ENCODE data around the gene PPM1J.
A peak's percentile ranks its signal among the peaks of the same experiment; 100 is the strongest.

PPM1J gene

DNA sequence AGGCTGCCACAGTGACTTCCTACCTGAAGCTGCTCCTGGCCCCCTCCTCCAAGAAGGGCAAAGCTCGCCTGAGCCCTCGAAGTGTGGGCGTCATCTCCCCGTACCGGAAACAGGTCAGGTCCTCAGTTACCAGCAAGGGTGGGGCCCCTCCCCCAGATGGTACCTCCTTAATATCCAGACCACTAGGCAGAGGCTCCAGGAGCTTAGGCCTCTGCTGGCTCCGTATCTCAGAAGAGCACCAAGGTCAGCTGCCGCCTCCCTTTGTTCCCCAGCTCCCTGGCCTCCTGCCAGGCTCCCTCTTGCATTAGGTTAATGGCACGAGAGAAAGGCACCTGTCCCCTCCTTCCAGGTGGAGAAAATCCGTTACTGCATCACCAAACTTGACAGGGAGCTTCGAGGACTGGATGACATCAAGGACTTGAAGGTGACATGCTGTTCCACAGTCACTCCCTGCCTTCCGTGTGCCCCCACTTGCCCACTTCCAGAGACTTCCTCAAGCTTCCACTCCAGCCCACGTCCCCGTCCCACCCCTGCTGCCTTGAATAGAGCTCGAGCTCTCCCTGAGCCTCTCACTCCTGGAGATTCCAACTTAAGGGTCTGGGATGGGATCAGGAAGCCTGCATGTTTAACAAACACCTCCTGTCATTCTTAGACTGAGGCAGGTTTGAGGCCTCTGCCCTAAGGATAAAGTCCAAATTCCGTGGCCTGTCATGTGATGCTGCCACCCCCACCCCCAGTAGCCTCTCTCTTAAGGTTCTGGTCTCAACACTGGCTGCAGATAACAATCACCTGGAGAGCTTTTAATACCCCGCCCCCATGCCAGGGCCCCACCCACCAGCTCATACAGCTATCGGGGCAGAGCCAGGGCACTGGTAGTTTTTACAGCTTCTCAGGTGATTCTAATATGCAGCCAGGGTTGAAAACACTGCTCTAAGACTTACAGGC is 16.5 kb downstream of the PPM1J start:
- H3K9me3 Mint-ChIP-seq, result no peaks in the 10 kb centered on the region
- peaks cover 29% of the 10 kb centered on the region for H3K36me3 Mint-ChIP-seq (ENCODE audit: insufficient read depth)
- ATAC-seq (replicated peaks; ENCODE audit: extremely low read depth, poor library complexity, severe bottlenecking), result no peak
- H3K4me3 Mint-ChIP-seq, result no peak overlapping the region
- H3K4me1 Mint-ChIP-seq, result peaks cover 36% of the 10 kb centered on the region
- DNase-seq (ENCODE audit: low spot score in 2 of 2), result no peak
- H3K27ac Mint-ChIP-seq (ENCODE audit: low read depth), result no peak overlapping the region
- H3K27me3 Mint-ChIP-seq, result no peaks in the 10 kb centered on the region

GRCh38 chr1:112697781-112698201 is 17.3 kb downstream of the PPM1J start:
- ATAC-seq (replicated peaks; ENCODE audit: extremely low read depth, poor library complexity, severe bottlenecking), result no peak
- no peaks in the 10 kb centered on the region for H3K9me3 Mint-ChIP-seq
- H3K27ac Mint-ChIP-seq (ENCODE audit: low read depth), result no peak overlapping the region
- H3K36me3 Mint-ChIP-seq (ENCODE audit: insufficient read depth), result peaks cover 32% of the 10 kb centered on the region
- no peaks in the 10 kb centered on the region for H3K27me3 Mint-ChIP-seq
- H3K4me1 Mint-ChIP-seq, result peaks cover 29% of the 10 kb centered on the region
- no peak overlapping the region for H3K4me3 Mint-ChIP-seq
- no peak for DNase-seq (ENCODE audit: low spot score in 2 of 2)

GRCh38 chr1:112696578-112697314 is 18.4 kb downstream of the PPM1J start:
- ATAC-seq (replicated peaks; ENCODE audit: extremely low read depth, poor library complexity, severe bottlenecking), result no peak
- Mint-ChIP-seq H3K27ac (ENCODE audit: low read depth) (no peak overlapping the region), H3K4me1 (peaks cover 18% of the 10 kb centered on the region), H3K4me3 (no peak overlapping the region), H3K36me3 (ENCODE audit: insufficient read depth) (peaks cover 30% of the 10 kb centered on the region), H3K9me3 (no peaks in the 10 kb centered on the region), H3K27me3 (no peaks in the 10 kb centered on the region)
- DNase-seq (ENCODE audit: low spot score in 2 of 2), result no peak

DNA sequence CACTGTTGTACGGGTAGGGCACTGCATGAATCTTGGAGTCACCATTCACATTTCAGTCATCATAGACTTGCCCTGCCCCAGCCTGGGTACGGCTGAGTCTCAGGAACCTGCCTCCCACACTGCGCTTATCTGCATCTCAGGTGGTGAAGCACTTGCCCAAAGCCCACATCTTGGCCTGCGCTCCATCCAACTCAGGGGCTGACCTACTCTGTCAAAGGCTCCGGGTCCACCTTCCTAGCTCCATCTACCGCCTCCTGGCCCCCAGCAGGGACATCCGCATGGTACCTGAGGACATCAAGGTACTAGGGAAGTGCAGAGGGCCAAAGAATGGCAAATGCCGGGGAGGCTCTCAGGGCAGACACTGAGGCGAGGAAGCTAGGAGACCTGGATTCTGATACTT is 19.9 kb downstream of the PPM1J start:
- DNase-seq (ENCODE audit: low spot score in 2 of 2) (no peak), ATAC-seq (replicated peaks; ENCODE audit: extremely low read depth, poor library complexity, severe bottlenecking) (no peak)
- H3K36me3 Mint-ChIP-seq (ENCODE audit: insufficient read depth), result peaks cover 37% of the 10 kb centered on the region
- no peak overlapping the region for H3K4me3 Mint-ChIP-seq
- H3K27ac Mint-ChIP-seq (ENCODE audit: low read depth), result no peak overlapping the region
- H3K9me3 Mint-ChIP-seq, result no peaks in the 10 kb centered on the region
- H3K27me3 Mint-ChIP-seq, result no peaks in the 10 kb centered on the region
- H3K4me1 Mint-ChIP-seq, result peaks cover 7% of the 10 kb centered on the region

DNA sequence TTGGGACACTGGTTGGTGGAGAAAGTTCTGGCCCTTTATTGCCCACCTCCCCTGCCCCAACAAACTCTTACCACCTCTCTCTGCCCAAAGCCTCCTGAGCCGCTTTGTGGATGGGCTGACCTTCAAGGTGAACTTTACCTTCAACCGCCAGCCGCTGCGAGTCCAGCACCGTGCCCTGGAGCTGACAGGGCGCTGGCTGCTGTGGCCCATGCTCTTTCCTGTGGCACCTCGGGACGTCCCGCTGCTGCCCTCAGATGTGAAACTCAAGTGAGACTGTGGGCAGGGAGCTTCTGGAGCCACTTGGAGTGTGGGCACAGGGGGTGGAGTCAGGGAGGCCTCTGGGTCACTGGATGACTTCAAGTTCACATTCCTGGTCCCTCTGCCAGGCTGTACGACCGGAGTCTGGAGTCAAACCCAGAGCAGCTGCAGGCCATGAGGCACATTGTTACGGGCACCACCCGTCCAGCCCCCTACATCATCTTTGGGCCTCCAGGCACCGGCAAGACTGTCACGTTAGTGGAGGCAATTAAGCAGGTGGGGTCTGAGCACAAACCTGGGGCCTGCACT is 20.7 kb downstream of the PPM1J start:
- Mint-ChIP-seq H3K27ac (ENCODE audit: low read depth) (no peak overlapping the region), H3K27me3 (no peaks in the 10 kb centered on the region), H3K4me3 (no peak overlapping the region), H3K36me3 (ENCODE audit: insufficient read depth) (peaks cover 35% of the 10 kb centered on the region), H3K4me1 (no peaks in the 10 kb centered on the region), H3K9me3 (no peaks in the 10 kb centered on the region)
- ATAC-seq (replicated peaks; ENCODE audit: extremely low read depth, poor library complexity, severe bottlenecking), result no peak
- no peak for DNase-seq (ENCODE audit: low spot score in 2 of 2)

GRCh38 chr1:112693821-112694220 is 21.3 kb downstream of the PPM1J start:
- no peak overlapping the region for H3K4me3 Mint-ChIP-seq
- DNase-seq (ENCODE audit: low spot score in 2 of 2) (no peak), ATAC-seq (replicated peaks; ENCODE audit: extremely low read depth, poor library complexity, severe bottlenecking) (no peak)
- H3K4me1 Mint-ChIP-seq, result no peaks in the 10 kb centered on the region
- H3K27me3 Mint-ChIP-seq, result no peaks in the 10 kb centered on the region
- H3K27ac Mint-ChIP-seq (ENCODE audit: low read depth), result no peak overlapping the region
- H3K9me3 Mint-ChIP-seq, result no peaks in the 10 kb centered on the region
- peaks cover 36% of the 10 kb centered on the region for H3K36me3 Mint-ChIP-seq (ENCODE audit: insufficient read depth)

GRCh38 chr1:112692681-112693080 is 22.5 kb downstream of the PPM1J start:
- peaks cover 9% of the 10 kb centered on the region for H3K4me1 Mint-ChIP-seq
- H3K27me3 Mint-ChIP-seq, result no peaks in the 10 kb centered on the region
- H3K27ac Mint-ChIP-seq (ENCODE audit: low read depth), result no peak overlapping the region
- no peak for DNase-seq (ENCODE audit: low spot score in 2 of 2)
- no peak overlapping the region for H3K4me3 Mint-ChIP-seq
- H3K9me3 Mint-ChIP-seq, result no peaks in the 10 kb centered on the region
- H3K36me3 Mint-ChIP-seq (ENCODE audit: insufficient read depth), result peaks cover 38% of the 10 kb centered on the region
- no peak for ATAC-seq (replicated peaks; ENCODE audit: extremely low read depth, poor library complexity, severe bottlenecking)

- Mint-ChIP-seq H3K4me1 (peaks cover 24% of the 10 kb centered on the region), H3K4me3 (no peak overlapping the region), H3K27ac (ENCODE audit: low read depth) (no peak overlapping the region), H3K27me3 (no peaks in the 10 kb centered on the region), H3K36me3 (ENCODE audit: insufficient read depth) (peaks cover 32% of the 10 kb centered on the region), H3K9me3 (no peaks in the 10 kb centered on the region)
- no peak for ATAC-seq (replicated peaks; ENCODE audit: extremely low read depth, poor library complexity, severe bottlenecking)
- no peak for DNase-seq (ENCODE audit: low spot score in 2 of 2)
Observed at GRCh38 chr1:112689842-112690237, 25.3 kb downstream of the PPM1J start.

- no peak overlapping the region for H3K27ac Mint-ChIP-seq (ENCODE audit: low read depth)
- H3K36me3 Mint-ChIP-seq (ENCODE audit: insufficient read depth), result peaks cover 34% of the 10 kb centered on the region
- no peaks in the 10 kb centered on the region for H3K27me3 Mint-ChIP-seq
- H3K4me1 Mint-ChIP-seq, result peaks cover 24% of the 10 kb centered on the region
- H3K9me3 Mint-ChIP-seq, result no peaks in the 10 kb centered on the region
- no peak for ATAC-seq (replicated peaks; ENCODE audit: extremely low read depth, poor library complexity, severe bottlenecking)
- no peak overlapping the region for H3K4me3 Mint-ChIP-seq
- DNase-seq (ENCODE audit: low spot score in 2 of 2), result no peak
Observed at GRCh38 chr1:112689196-112689841, 25.8 kb downstream of the PPM1J start.

- no peak for ATAC-seq (replicated peaks; ENCODE audit: extremely low read depth, poor library complexity, severe bottlenecking)
- Mint-ChIP-seq H3K4me3 (no peak overlapping the region), H3K36me3 (ENCODE audit: insufficient read depth) (peaks cover 34% of the 10 kb centered on the region), H3K9me3 (no peaks in the 10 kb centered on the region), H3K27ac (ENCODE audit: low read depth) (peak overlapping the region; percentile 66), H3K4me1 (peaks cover 24% of the 10 kb centered on the region), H3K27me3 (no peaks in the 10 kb centered on the region)
- no peak for DNase-seq (ENCODE audit: low spot score in 2 of 2)
Observed at GRCh38 chr1:112688781-112689193, 26.3 kb downstream of the PPM1J start.

DNA sequence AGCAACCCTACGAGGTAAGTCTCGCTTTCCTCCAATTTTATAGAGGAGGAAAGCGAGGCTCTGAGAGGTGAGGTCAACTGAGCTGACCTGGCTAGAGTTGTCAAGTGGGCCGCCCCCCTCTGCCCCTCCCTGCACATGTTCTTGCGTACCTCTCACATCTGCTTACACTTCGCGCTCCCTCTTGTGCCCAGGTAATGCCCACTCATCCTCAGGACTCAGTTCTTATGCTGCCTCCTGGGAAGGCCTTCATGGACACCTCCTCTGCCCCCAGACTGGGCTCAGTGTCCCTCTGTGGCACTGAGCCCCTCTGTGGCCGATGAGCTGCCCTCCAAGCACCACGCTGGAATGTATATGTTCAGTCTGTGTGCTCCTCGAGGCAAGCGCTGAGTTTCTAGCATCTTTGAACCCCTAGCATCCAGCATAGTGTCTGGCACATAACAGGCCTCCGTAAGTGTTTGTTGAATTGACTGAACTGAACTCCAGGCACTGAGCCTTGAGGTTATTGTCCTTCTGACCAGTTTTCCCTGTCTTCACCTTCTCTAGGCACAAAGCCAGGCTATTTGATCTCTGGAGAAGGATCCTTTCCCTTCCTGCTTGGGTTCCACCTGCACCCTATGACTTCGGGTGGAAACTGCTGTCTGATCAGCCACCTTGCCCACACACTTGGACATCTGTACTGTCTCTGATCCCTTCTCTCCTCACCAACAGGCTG is 27.2 kb downstream of the PPM1J start:
- no peak overlapping the region for H3K4me3 Mint-ChIP-seq
- peak overlapping the region; percentile 66 for H3K27ac Mint-ChIP-seq (ENCODE audit: low read depth)
- no peaks in the 10 kb centered on the region for H3K9me3 Mint-ChIP-seq
- ATAC-seq (replicated peaks; ENCODE audit: extremely low read depth, poor library complexity, severe bottlenecking) (no peak), DNase-seq (ENCODE audit: low spot score in 2 of 2) (no peak)
- peaks cover 31% of the 10 kb centered on the region for H3K36me3 Mint-ChIP-seq (ENCODE audit: insufficient read depth)
- peaks cover 24% of the 10 kb centered on the region for H3K4me1 Mint-ChIP-seq
- H3K27me3 Mint-ChIP-seq, result no peaks in the 10 kb centered on the region

- Mint-ChIP-seq H3K27me3 (no peaks in the 10 kb centered on the region), H3K27ac (ENCODE audit: low read depth) (no peak overlapping the region), H3K9me3 (no peaks in the 10 kb centered on the region), H3K4me1 (peaks cover 24% of the 10 kb centered on the region), H3K36me3 (ENCODE audit: insufficient read depth) (peaks cover 28% of the 10 kb centered on the region), H3K4me3 (no peak overlapping the region)
- ATAC-seq (replicated peaks; ENCODE audit: extremely low read depth, poor library complexity, severe bottlenecking), result no peak
- DNase-seq (ENCODE audit: low spot score in 2 of 2), result no peak
Observed at GRCh38 chr1:112687361-112687760, 27.8 kb downstream of the PPM1J start.

All from central memory CD8-positive, alpha-beta T cell (primary cell).